Erythroblast (primary cell): ENCODE measurements around the gene RICTOR.

Experiments
- GATA1 ChIP-seq: IDR thresholded peaks from 2 replicates; pipeline ENCODE4 v1.6.1; 2011; ENCODE audit warnings: low read depth, mild to moderate bottlenecking, control low read depth, low read length, moderate library complexity
- POLR2A ChIP-seq: IDR thresholded peaks from 2 replicates; pipeline ENCODE4 v1.6.1; 2011; ENCODE audit warnings: mild to moderate bottlenecking, low read length

DNA sequence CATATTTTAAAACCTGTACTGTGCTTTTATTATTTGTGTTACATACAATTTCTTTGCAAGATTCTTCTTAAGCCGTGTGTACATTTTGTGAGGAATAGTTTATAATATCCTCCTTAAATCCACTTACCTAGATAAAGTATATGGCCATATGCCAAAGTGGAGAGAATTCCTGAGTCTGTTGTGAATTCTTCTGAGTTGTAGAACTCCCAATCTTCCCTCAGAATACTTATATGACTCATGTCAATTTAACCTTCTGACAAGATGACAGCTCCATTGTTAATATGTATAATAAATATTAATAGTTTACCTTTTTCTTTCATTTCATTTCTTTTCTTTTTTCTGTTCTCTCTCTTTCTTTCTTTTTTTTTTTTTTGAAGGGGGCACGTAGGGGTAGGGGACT, 6.0 kb upstream of the RICTOR start:
- TF ChIP-seq POLR2A: no peak
- no peak for TF ChIP-seq GATA1
